NCI-H1105 (cell line): ENCODE results near the gene DMRTA2.
"Not testable (repeated sequence)": the region's sequence is repeated elsewhere in the genome, so short reads cannot be mapped to it uniquely, and the experiment has no call there.

Source experiments
- DNase-seq: peaks from one replicate; lab custom pipeline; 2025; lab: John Stamatoyannopoulos, UW

DMRTA2 gene

GRCh38 chr1:50381551-50381950, 41.7 kb downstream of the DMRTA2 start:
- not testable (repeated sequence) for DNase-seq

GRCh38 chr1:50378770-50379169, 44.5 kb downstream of the DMRTA2 start:
- DNase-seq = no peak

GRCh38 chr1:50373532-50373931, 49.7 kb downstream of the DMRTA2 start:
- no peak for DNase-seq

DNA sequence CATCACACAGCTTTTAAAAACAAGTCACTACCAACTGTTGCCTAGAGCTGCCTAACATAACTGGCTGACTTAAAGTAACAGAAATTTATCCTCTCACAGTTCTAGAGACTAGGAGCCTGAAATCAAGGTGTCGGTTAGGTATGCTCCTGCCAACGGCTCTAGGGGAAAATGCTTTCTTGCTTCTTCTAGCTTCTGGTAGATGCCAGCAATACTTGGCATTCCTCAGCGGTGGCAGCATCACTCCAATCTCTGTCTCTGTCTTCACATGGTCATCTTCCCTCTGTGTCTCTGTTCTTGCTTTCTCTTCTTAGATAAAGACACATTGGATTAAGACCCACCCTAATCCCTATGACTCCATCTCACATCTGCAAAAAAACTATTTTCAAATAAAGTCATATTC, 51.5 kb downstream of the DMRTA2 start:
- DNase-seq = no peak

DNA sequence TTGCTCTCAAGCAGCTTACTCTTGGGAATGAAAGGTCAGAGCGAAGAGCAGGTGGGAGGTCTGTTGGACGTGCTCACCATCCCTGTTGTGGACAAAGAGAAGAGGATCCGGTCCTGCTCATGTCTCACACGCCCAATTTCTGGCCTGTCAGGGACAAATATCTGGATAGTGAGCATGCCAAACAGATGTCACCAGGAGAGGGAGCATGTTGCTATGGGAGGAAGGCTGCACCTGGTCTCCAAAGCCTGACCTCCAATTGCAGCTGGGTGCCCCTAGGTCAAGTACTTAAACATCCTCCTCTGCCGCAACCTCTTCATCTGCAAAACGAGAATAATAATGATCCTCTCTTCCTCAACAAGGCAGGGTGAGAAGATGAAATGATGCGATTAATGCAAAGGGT, 53.4 kb downstream of the DMRTA2 start:
- peak; percentile 26 for DNase-seq

DNA sequence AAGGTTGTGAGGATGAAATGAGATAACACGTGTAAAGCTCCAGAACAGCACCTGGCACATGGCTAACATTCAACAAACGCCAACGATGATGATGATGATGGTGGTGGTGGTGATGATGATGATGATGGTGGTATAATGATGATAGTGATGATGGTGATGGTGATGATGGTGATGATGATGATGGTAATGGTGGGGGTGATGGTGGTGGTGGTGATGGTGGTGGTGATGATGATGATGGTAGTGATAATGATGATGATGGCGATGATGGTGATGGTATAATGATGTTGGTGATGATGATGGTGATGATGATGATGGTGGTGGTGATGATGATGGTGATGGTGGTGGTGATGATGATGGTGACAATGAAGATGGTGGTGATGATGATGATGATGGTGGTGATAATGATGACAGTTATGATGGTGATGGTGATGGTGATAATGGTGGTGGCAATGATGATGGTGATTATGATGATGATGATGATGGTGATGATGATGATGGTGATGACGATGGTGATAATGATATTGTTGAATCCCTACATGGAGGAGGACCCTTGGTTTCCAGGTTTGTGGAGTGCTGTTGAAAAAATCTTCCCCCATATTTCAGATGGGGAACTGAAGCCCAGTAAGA, 54.1 kb downstream of the DMRTA2 start:
- no peak for DNase-seq

DNA sequence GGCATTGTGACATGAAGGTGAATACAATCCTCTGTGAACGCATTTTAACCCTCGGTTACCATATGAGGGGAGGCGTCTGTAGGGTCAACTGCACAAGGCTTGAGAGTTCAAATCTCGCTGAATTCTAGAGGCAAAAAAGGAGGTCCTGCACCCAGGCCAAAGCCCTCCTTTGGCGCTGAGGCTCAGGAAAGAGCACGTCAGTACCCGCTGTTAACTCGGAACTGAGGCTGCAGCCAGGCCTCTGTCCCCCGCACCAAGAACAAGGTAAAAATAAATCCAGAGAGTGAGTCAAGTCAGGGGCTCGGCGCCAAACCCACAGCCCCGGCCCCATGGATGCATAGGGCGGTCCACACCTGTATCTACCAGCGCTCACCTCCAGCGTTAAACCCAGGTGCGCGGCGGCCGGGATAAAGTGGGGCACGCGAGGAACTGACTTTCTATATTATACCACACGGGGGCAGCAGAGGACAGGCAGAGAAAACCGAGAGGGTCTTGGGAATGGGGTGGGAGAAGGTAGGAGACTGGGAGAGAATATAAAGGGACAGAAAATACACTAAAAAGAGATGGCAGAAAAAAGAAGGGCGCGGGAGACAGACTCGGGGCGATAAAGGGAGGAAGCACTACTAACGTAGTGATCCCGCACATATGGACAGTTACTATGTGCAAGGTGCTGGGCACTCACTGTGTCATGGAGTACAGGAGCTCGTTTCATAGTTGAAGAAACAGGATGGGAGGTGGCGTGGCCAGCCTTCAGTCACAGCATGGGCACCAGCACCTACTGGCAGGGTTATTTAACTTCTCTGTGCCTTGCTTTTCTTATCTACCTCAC, 54.9 kb downstream of the DMRTA2 start:
- peak; percentile 59 for DNase-seq
